WTC11 (cell line): ENCODE data around the gene PAK1. TPM values are rescaled to one million over a fixed set of nuclear protein-coding genes. Genes with fewer than 3 reads are reported as not detected.
A peak's percentile ranks its signal among the peaks of the same experiment; 100 is the strongest.

Experiments
- ATAC-seq: fragments of 200-7000 bp; cut with Tn5 transposase; 2 replicates; pipeline ENCODE4 v1.10.0; 2021; ENCODE audit warnings: mild to moderate bottlenecking, moderate library complexity
- CTCF ChIA-PET: fragments of 300-600 bp; sonication (Branson Sonifier 250); formaldehyde crosslinking; loops from one replicate; lab custom pipeline; 2021; ENCODE audit warnings: antibody characterized with exemption; lab: Charles Lee
- POLR2A ChIA-PET: fragments of 350-600 bp; sonication (Branson Sonifier 250); formaldehyde crosslinking; loops from one replicate; lab custom pipeline; 2021; ENCODE audit warnings: antibody characterized with exemption; lab: Charles Lee
- DNase-seq: peaks from one replicate; pipeline ENCODE4 v3.0.0; 2021; ENCODE audit warnings: low spot score
- H3K27ac Mint-ChIP-seq: 2 replicates; pipeline ENCODE4 v1.8.0; 2021; ENCODE audit warnings: mixed read lengths
- H3K27me3 Mint-ChIP-seq: 2 replicates; pipeline ENCODE4 v1.8.0; 2021; ENCODE audit warnings: low read depth, mild to moderate bottlenecking, moderate library complexity, mixed read lengths
- H3K36me3 Mint-ChIP-seq: 2 replicates; pipeline ENCODE4 v1.8.0; 2021; ENCODE audit warnings: mixed read lengths
- H3K4me1 Mint-ChIP-seq: 2 replicates; pipeline ENCODE4 v1.8.0; 2022; ENCODE audit warnings: mixed read lengths
- H3K4me3 Mint-ChIP-seq: 2 replicates; pipeline ENCODE4 v1.8.0; 2021; ENCODE audit warnings: mild to moderate bottlenecking, moderate library complexity, mixed read lengths
- H3K9me3 Mint-ChIP-seq: 2 replicates; pipeline ENCODE4 v1.8.0; 2021; ENCODE audit warnings: mixed read lengths
- CREM ChIP-seq: sonication (generic); formaldehyde crosslinking; IDR thresholded peaks from 2 replicates; pipeline ENCODE4 v1.8.1; 2022; ENCODE audit warnings: mild to moderate bottlenecking, missing genetic modification reagents, moderate library complexity
- FOXK1 ChIP-seq: sonication (generic); formaldehyde crosslinking; IDR thresholded peaks from 2 replicates; pipeline ENCODE4 v1.8.0; 2022; ENCODE audit warnings: mild to moderate bottlenecking, moderate library complexity, missing genetic modification reagents
- GRHL2 ChIP-seq: fragments of 250-450 bp; sonication (Bioruptor Pico); IDR thresholded peaks from 2 replicates; pipeline ENCODE4 v1.8.0; 2022; ENCODE audit warnings: mild to moderate bottlenecking, moderate library complexity; ENCODE audit not compliant: insufficient replicate concordance, severe bottlenecking
- GTF2I ChIP-seq: fragments of 250-450 bp; sonication (Bioruptor Pico); conservative IDR thresholded peaks from 2 replicates; pipeline ENCODE4 v1.4.0; 2021; ENCODE audit warnings: mild to moderate bottlenecking
- HMGA2 ChIP-seq: fragments of 250-450 bp; sonication (Bioruptor Pico); IDR thresholded peaks from 2 replicates; pipeline ENCODE4 v1.4.0; 2021; ENCODE audit warnings: mild to moderate bottlenecking, moderate library complexity
- IRF2 ChIP-seq: sonication (generic); formaldehyde crosslinking; IDR thresholded peaks from 2 replicates; pipeline ENCODE4 v1.8.0; 2022; ENCODE audit warnings: low read depth, missing genetic modification reagents, borderline replicate concordance
- NR2C2 ChIP-seq: sonication (generic); formaldehyde crosslinking; IDR thresholded peaks from 2 replicates; pipeline ENCODE4 v1.8.0; 2022; ENCODE audit warnings: mild to moderate bottlenecking, missing genetic modification reagents
- NR3C1 ChIP-seq: sonication (generic); formaldehyde crosslinking; conservative IDR thresholded peaks from 2 replicates; pipeline ENCODE4 v1.8.1; 2023; ENCODE audit warnings: low read depth, mild to moderate bottlenecking, missing genetic modification reagents
- RORB ChIP-seq: fragments of 250-450 bp; sonication (Bioruptor Pico); IDR thresholded peaks from 2 replicates; pipeline ENCODE4 v1.9.0; 2021; ENCODE audit warnings: mild to moderate bottlenecking
- TEAD4 ChIP-seq: sonication (generic); formaldehyde crosslinking; IDR thresholded peaks from 2 replicates; pipeline ENCODE4 v1.8.0; 2022; ENCODE audit warnings: mild to moderate bottlenecking, missing genetic modification reagents
- total RNA-seq: library from RNA; stranded (reverse); gene quantifications from 3 replicates; pipeline ENCODE4 v1.2.3, GENCODE V29; 2021
- TF ChIP-seq, protein P1 (sequence below): sonication (generic); formaldehyde crosslinking; IDR thresholded peaks from 2 replicates; pipeline ENCODE4 v1.8.1; 2022; ENCODE audit warnings: low read depth, missing genetic modification reagents, borderline replicate concordance
- TF ChIP-seq, protein P2 (sequence below): fragments of 250-450 bp; sonication (Bioruptor Pico); IDR thresholded peaks from 2 replicates; pipeline ENCODE4 v1.9.0; 2021; ENCODE audit warnings: mild to moderate bottlenecking
- TF ChIP-seq, protein P3 (sequence below): fragments of 250-450 bp; sonication (Bioruptor Pico); IDR thresholded peaks from 2 replicates; pipeline ENCODE4 v1.8.0; 2021; ENCODE audit warnings: mild to moderate bottlenecking
- TF ChIP-seq, protein P4 (sequence below): fragments of 250-450 bp; sonication (Bioruptor Pico); IDR thresholded peaks from 2 replicates; pipeline ENCODE4 v1.9.0; 2021; ENCODE audit warnings: mild to moderate bottlenecking, borderline replicate concordance
- TF ChIP-seq, protein P5 (sequence below): fragments of 250-450 bp; sonication (Bioruptor Pico); IDR thresholded peaks from 2 replicates; pipeline ENCODE4 v2.1.2; 2022; ENCODE audit warnings: mild to moderate bottlenecking, moderate library complexity

PAK1 gene
- total RNA-seq, 1 experiment from 2014 or later, result 160 TPM

DNA sequence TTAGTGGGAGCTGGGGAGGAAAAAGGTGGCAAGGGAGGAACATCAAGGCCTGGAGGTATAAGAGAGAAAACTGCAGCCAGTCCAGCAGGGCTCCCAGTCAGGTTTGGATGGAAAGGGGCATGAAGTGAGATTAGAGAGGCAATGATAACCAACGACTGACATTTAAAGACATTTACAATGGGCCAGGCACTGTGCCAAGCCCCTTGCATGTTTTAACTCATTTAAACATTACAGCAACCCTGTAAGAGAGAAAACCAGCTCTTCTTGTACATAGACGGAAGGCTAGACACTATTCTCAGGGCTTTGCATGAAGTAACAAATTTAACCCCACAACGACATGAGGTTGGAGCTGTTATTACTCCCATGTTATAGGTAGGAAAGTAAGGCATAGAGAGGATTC is 32.1 kb upstream of the PAK1 start (continued):
- TF ChIP-seq, protein P1, sequence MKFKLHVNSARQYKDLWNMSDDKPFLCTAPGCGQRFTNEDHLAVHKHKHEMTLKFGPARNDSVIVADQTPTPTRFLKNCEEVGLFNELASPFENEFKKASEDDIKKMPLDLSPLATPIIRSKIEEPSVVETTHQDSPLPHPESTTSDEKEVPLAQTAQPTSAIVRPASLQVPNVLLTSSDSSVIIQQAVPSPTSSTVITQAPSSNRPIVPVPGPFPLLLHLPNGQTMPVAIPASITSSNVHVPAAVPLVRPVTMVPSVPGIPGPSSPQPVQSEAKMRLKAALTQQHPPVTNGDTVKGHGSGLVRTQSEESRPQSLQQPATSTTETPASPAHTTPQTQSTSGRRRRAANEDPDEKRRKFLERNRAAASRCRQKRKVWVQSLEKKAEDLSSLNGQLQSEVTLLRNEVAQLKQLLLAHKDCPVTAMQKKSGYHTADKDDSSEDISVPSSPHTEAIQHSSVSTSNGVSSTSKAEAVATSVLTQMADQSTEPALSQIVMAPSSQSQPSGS, result no peak

DNA sequence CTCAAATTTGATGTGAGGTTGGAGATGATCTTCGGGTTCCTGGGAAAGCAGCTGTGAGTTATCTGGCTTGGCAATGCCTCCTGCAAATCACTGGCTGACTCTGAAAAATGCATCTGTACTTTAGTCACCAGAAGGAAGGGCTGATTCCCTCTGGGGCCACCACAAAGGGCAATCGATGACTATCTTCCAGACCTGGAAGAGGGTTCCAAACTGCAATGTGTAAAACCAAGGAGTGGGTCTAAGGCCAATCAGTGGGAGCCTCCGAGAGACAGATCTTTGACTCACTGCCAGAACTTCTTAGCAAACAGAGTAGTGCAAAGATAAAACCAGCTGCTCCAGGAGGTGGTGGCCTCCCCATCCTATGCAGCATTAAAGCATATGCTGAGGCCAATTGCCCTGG is 29.1 kb upstream of the PAK1 start:
- DNase-seq (no peak), ATAC-seq (no peak)
- Mint-ChIP-seq H3K36me3 (no peaks in the 10 kb centered on the region), H3K4me1 (peaks cover 16% of the 10 kb centered on the region), H3K27me3 (no peaks in the 10 kb centered on the region), H3K4me3 (no peak overlapping the region), H3K9me3 (no peaks in the 10 kb centered on the region), H3K27ac (no peak overlapping the region)
- POLR2A ChIA-PET, result no interaction called here
- CTCF ChIA-PET, result interaction anchor here (0.7 to 1.6 kb wide), 3 partner anchors 28 to 32 kb away, joined by 3 to 5 read pairs (median 4); no protein-coding TSS in a partner anchor
- TF ChIP-seq, protein P2, sequence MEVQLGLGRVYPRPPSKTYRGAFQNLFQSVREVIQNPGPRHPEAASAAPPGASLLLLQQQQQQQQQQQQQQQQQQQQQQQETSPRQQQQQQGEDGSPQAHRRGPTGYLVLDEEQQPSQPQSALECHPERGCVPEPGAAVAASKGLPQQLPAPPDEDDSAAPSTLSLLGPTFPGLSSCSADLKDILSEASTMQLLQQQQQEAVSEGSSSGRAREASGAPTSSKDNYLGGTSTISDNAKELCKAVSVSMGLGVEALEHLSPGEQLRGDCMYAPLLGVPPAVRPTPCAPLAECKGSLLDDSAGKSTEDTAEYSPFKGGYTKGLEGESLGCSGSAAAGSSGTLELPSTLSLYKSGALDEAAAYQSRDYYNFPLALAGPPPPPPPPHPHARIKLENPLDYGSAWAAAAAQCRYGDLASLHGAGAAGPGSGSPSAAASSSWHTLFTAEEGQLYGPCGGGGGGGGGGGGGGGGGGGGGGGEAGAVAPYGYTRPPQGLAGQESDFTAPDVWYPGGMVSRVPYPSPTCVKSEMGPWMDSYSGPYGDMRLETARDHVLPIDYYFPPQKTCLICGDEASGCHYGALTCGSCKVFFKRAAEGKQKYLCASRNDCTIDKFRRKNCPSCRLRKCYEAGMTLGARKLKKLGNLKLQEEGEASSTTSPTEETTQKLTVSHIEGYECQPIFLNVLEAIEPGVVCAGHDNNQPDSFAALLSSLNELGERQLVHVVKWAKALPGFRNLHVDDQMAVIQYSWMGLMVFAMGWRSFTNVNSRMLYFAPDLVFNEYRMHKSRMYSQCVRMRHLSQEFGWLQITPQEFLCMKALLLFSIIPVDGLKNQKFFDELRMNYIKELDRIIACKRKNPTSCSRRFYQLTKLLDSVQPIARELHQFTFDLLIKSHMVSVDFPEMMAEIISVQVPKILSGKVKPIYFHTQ, result no peak
- TF ChIP-seq, protein P3, sequence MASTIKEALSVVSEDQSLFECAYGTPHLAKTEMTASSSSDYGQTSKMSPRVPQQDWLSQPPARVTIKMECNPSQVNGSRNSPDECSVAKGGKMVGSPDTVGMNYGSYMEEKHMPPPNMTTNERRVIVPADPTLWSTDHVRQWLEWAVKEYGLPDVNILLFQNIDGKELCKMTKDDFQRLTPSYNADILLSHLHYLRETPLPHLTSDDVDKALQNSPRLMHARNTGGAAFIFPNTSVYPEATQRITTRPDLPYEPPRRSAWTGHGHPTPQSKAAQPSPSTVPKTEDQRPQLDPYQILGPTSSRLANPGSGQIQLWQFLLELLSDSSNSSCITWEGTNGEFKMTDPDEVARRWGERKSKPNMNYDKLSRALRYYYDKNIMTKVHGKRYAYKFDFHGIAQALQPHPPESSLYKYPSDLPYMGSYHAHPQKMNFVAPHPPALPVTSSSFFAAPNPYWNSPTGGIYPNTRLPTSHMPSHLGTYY, result no peak
- TF ChIP-seq FOXK1 (CRISPR knock-in tag) (no peak), NR2C2 (CRISPR knock-in tag) (no peak)

DNA sequence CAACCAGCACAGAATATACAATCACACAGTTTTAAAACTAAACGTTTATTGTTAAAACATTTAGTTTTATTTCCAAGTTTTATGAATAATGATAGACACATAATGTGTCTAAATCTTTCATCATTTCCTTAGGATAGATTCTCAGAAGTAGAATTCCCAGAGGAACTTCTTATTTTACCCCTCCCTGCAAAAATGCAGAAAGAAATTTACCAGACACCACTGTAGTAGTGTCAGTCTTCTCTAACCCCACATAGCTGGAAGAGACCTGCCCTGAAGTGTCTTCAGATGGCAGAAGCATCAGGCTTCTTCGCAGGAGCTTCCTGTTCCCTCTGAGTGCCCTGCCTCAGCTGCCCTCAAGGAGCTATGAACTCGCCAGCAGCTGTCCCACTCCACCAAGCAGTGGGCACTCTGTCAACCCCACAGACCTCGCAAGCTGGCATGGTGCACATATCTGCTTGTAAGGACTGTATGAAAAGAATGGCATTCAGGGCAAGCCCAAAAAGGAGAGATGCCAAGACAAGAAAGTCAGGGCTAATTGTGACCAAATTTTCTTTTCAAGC is 28.5 kb upstream of the PAK1 start:
- H3K4me3 Mint-ChIP-seq, result no peak overlapping the region
- ATAC-seq (peak; percentile 28; the same call in 1 of the 2 replicates), DNase-seq (no peak)
- CTCF ChIA-PET, result interaction anchor here (0.6 to 1.6 kb wide), 3 partner anchors 29 to 376 kb away, joined by 3 to 5 read pairs (median 4); no protein-coding TSS in a partner anchor
- peak overlapping the region; percentile 10; the same call in 1 of the 2 replicates for H3K27ac Mint-ChIP-seq
- no peaks in the 10 kb centered on the region for H3K9me3 Mint-ChIP-seq
- no peaks in the 10 kb centered on the region for H3K36me3 Mint-ChIP-seq
- TF ChIP-seq GRHL2 (CRISPR knock-in tag), result no peak
- no peak for TF ChIP-seq HMGA2 (CRISPR knock-in tag)
- TF ChIP-seq RORB (CRISPR knock-in tag), result no peak
- no peak for TF ChIP-seq IRF2
- no peak for TF ChIP-seq TEAD4 (CRISPR knock-in tag)
- TF ChIP-seq, protein P4, sequence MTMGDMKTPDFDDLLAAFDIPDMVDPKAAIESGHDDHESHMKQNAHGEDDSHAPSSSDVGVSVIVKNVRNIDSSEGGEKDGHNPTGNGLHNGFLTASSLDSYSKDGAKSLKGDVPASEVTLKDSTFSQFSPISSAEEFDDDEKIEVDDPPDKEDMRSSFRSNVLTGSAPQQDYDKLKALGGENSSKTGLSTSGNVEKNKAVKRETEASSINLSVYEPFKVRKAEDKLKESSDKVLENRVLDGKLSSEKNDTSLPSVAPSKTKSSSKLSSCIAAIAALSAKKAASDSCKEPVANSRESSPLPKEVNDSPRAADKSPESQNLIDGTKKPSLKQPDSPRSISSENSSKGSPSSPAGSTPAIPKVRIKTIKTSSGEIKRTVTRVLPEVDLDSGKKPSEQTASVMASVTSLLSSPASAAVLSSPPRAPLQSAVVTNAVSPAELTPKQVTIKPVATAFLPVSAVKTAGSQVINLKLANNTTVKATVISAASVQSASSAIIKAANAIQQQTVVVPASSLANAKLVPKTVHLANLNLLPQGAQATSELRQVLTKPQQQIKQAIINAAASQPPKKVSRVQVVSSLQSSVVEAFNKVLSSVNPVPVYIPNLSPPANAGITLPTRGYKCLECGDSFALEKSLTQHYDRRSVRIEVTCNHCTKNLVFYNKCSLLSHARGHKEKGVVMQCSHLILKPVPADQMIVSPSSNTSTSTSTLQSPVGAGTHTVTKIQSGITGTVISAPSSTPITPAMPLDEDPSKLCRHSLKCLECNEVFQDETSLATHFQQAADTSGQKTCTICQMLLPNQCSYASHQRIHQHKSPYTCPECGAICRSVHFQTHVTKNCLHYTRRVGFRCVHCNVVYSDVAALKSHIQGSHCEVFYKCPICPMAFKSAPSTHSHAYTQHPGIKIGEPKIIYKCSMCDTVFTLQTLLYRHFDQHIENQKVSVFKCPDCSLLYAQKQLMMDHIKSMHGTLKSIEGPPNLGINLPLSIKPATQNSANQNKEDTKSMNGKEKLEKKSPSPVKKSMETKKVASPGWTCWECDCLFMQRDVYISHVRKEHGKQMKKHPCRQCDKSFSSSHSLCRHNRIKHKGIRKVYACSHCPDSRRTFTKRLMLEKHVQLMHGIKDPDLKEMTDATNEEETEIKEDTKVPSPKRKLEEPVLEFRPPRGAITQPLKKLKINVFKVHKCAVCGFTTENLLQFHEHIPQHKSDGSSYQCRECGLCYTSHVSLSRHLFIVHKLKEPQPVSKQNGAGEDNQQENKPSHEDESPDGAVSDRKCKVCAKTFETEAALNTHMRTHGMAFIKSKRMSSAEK (CRISPR knock-in tag), result no peak
- TF ChIP-seq NR3C1 (CRISPR knock-in tag), result no peak
- no peak for TF ChIP-seq GTF2I (CRISPR knock-in tag)
- TF ChIP-seq, protein P5, sequence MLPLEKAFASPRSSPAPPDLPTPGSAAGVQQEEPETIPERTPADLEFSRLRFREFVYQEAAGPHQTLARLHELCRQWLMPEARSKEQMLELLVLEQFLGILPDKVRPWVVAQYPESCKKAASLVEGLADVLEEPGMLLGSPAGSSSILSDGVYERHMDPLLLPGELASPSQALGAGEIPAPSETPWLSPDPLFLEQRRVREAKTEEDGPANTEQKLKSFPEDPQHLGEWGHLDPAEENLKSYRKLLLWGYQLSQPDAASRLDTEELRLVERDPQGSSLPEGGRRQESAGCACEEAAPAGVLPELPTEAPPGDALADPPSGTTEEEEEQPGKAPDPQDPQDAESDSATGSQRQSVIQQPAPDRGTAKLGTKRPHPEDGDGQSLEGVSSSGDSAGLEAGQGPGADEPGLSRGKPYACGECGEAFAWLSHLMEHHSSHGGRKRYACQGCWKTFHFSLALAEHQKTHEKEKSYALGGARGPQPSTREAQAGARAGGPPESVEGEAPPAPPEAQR, result no peak
- no peak for TF ChIP-seq CREM (CRISPR knock-in tag)
- H3K27me3 Mint-ChIP-seq, result no peaks in the 10 kb centered on the region
- peaks cover 16% of the 10 kb centered on the region for H3K4me1 Mint-ChIP-seq
- POLR2A ChIA-PET, result no interaction called here
